Measurements from ENCODE around the gene ITGA5. TPM values are rescaled to one million over a fixed set of nuclear protein-coding genes. Genes with fewer than 3 reads are reported as not detected.

The ITGA5 gene
- total RNA-seq, 1 donor from 2014 or later, result 1.8 TPM

DNA sequence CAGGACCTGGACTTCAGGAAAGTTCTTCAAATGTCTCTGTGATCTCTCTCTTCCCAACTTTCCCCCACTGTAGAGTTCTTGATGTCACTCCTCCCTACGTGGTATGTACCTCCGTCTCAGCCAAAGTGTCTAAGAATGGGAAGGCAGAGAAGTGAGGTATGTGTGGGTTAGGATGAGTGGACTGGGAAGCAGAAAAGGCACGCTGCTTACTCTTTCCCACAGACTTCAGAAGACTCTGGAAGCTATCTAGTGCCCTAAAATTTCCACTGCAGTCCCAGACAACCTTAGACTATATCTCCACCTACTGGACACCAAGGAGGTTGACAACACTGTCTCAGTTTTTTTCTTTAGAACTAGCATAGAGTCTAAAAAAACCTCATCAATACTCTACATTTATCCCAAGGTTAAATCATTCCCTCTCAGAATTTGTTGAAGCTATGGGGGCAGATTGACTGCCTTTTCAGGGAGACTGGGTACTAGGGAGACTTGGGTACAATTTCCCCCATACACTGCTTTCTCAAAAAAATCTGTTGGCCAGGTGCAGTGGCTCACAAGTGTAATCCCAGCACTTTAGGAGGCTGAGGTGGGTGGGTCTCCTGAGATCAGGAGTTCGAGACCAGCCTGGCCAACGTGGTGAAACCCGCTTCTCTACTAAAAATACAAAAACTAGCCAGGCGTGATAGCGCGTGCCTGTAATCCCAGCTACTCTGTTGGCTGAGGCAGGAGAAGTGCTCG is 20.6 kb upstream of the ITGA5 start:
- no peaks in the 10 kb centered on the region for H3K36me3 Mint-ChIP-seq (ENCODE audit: unreplicated experiment)
- TF ChIP-seq, protein P1, sequence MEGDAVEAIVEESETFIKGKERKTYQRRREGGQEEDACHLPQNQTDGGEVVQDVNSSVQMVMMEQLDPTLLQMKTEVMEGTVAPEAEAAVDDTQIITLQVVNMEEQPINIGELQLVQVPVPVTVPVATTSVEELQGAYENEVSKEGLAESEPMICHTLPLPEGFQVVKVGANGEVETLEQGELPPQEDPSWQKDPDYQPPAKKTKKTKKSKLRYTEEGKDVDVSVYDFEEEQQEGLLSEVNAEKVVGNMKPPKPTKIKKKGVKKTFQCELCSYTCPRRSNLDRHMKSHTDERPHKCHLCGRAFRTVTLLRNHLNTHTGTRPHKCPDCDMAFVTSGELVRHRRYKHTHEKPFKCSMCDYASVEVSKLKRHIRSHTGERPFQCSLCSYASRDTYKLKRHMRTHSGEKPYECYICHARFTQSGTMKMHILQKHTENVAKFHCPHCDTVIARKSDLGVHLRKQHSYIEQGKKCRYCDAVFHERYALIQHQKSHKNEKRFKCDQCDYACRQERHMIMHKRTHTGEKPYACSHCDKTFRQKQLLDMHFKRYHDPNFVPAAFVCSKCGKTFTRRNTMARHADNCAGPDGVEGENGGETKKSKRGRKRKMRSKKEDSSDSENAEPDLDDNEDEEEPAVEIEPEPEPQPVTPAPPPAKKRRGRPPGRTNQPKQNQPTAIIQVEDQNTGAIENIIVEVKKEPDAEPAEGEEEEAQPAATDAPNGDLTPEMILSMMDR (IDR thresholded peaks at IDR 0.05; ENCODE audit: partially characterized antibody, unreplicated experiment), result peak; percentile 70
- no peaks in the 10 kb centered on the region for H3K4me1 Mint-ChIP-seq (ENCODE audit: low read depth, unreplicated experiment)
- no peak for DNase-seq
- peaks cover 2% of the 10 kb centered on the region for H3K27me3 Mint-ChIP-seq (ENCODE audit: unreplicated experiment)
- no peaks in the 10 kb centered on the region for H3K9me3 Mint-ChIP-seq (ENCODE audit: unreplicated experiment)
- no peak overlapping the region for H3K4me3 Mint-ChIP-seq (ENCODE audit: unreplicated experiment)
- H3K27ac Mint-ChIP-seq (ENCODE audit: unreplicated experiment), result no peak overlapping the region

DNA sequence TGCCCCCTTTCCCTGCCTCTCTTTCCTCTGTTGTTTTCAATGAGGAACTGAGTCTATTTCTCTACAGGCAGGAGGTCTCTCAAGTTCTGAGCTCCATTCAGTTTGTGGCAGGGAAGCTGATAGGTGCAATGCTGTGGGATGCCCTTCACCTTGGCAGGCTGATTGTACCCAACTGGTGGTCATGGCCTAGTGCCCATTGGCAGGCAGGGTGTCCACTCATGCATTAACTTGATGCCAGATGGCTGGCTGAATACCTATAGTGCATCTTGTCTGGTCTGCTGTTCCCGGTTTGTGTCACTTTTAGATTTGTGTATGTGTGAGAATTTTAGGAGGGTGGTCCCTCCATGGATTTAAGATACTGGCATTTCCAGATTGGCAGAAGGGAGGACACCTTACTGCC is 20.0 kb upstream of the ITGA5 start:
- no peaks in the 10 kb centered on the region for H3K4me1 Mint-ChIP-seq (ENCODE audit: low read depth, unreplicated experiment)
- TF ChIP-seq, protein P1 (IDR thresholded peaks at IDR 0.05; ENCODE audit: partially characterized antibody, unreplicated experiment), result no peak

DNA sequence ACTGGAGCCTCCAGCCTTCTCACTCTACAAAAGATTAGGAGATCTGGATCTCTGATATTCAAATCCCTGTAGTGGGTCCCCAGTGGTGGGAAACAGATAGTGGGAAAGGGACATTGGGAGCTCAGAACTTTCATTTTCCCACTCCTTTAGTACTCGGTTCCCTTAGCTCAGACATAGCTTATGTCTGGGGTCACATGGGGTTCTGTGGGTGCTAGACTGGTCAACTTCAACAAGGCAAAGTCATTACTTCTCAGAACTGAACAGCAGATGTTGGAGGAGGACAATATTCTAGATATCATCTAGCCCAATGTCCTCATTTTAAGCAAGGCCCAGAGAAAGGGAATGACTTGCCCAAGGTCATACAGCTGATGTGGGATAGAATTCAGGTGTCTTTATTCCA is 19.5 kb upstream of the ITGA5 start:
- H3K27me3 Mint-ChIP-seq (ENCODE audit: unreplicated experiment), result peaks cover 2% of the 10 kb centered on the region
- DNase-seq, result no peak

More for the DNA sequence above, 20.0 kb upstream of the ITGA5 start:
- Mint-ChIP-seq H3K27me3 (ENCODE audit: unreplicated experiment) (peaks cover 2% of the 10 kb centered on the region), H3K9me3 (ENCODE audit: unreplicated experiment) (no peaks in the 10 kb centered on the region), H3K4me3 (ENCODE audit: unreplicated experiment) (no peak overlapping the region), H3K27ac (ENCODE audit: unreplicated experiment) (no peak overlapping the region), H3K36me3 (ENCODE audit: unreplicated experiment) (no peaks in the 10 kb centered on the region)
- DNase-seq, result no peak

GRCh38 chr12:54437697-54438096 is 18.6 kb upstream of the ITGA5 start:
- Mint-ChIP-seq H3K27ac (ENCODE audit: unreplicated experiment) (no peak overlapping the region), H3K4me1 (ENCODE audit: low read depth, unreplicated experiment) (no peaks in the 10 kb centered on the region), H3K36me3 (ENCODE audit: unreplicated experiment) (no peaks in the 10 kb centered on the region), H3K27me3 (ENCODE audit: unreplicated experiment) (peaks cover 2% of the 10 kb centered on the region), H3K9me3 (ENCODE audit: unreplicated experiment) (no peaks in the 10 kb centered on the region), H3K4me3 (ENCODE audit: unreplicated experiment) (no peak overlapping the region)
- DNase-seq, result no peak
- TF ChIP-seq, protein P1 (IDR thresholded peaks at IDR 0.05; ENCODE audit: partially characterized antibody, unreplicated experiment), result no peak

More for the DNA sequence above, 19.5 kb upstream of the ITGA5 start:
- no peaks in the 10 kb centered on the region for H3K9me3 Mint-ChIP-seq (ENCODE audit: unreplicated experiment)
- H3K4me1 Mint-ChIP-seq (ENCODE audit: low read depth, unreplicated experiment), result no peaks in the 10 kb centered on the region
- H3K4me3 Mint-ChIP-seq (ENCODE audit: unreplicated experiment), result no peak overlapping the region
- TF ChIP-seq, protein P1 (IDR thresholded peaks at IDR 0.05; ENCODE audit: partially characterized antibody, unreplicated experiment), result no peak
- no peak overlapping the region for H3K27ac Mint-ChIP-seq (ENCODE audit: unreplicated experiment)
- no peaks in the 10 kb centered on the region for H3K36me3 Mint-ChIP-seq (ENCODE audit: unreplicated experiment)

- H3K4me1 Mint-ChIP-seq (ENCODE audit: low read depth, unreplicated experiment), result no peaks in the 10 kb centered on the region
- H3K9me3 Mint-ChIP-seq (ENCODE audit: unreplicated experiment), result no peaks in the 10 kb centered on the region
- TF ChIP-seq, protein P1 (IDR thresholded peaks at IDR 0.05; ENCODE audit: partially characterized antibody, unreplicated experiment), result no peak
- H3K27me3 Mint-ChIP-seq (ENCODE audit: unreplicated experiment), result peaks cover 2% of the 10 kb centered on the region
- H3K4me3 Mint-ChIP-seq (ENCODE audit: unreplicated experiment), result no peak overlapping the region
- no peak overlapping the region for H3K27ac Mint-ChIP-seq (ENCODE audit: unreplicated experiment)
- no peaks in the 10 kb centered on the region for H3K36me3 Mint-ChIP-seq (ENCODE audit: unreplicated experiment)
- DNase-seq, result no peak
Observed at GRCh38 chr12:54437243-54437642, 18.2 kb upstream of the ITGA5 start.

Data from glutamatergic neuron (in vitro differentiated cells).